OCI-LY7 (cell line): ENCODE data around the gene TECPR2.

Experiments used
- CTCF ChIP-seq: fragments of 200-600 bp; sonication (generic); conservative IDR thresholded peaks from 2 replicates; pipeline ENCODE4 v1.5.1; 2014; ENCODE audit warnings: mild to moderate bottlenecking, antibody characterized with exemption, low read length, moderate library complexity, mixed read lengths
- EZH2phosphoT487 ChIP-seq: fragments of 200-600 bp; sonication (generic); IDR thresholded peaks from 2 replicates; pipeline ENCODE4 v1.6.1; 2018; ENCODE audit warnings: low read depth, borderline replicate concordance, mild to moderate bottlenecking, mixed run types, antibody characterized with exemption, low read length, moderate library complexity, mixed read lengths

GRCh38 chr14:102390064-102390855, 27.5 kb downstream of the TECPR2 start:
- TF ChIP-seq CTCF (no peak), EZH2phosphoT487 (no peak)
